GM21723 (cell line): ENCODE results near the gene SSTR4.
"Not testable (repeated sequence)": the region's sequence is repeated elsewhere in the genome, so short reads cannot be mapped to it uniquely, and the experiment has no call there.

Experiments used
- ATAC-seq: cut with Tn5 transposase; IDR thresholded peaks from one replicate; pipeline ENCODE4 v1.9.1; 2021; ENCODE audit warnings: mild to moderate bottlenecking, moderate library complexity; ENCODE audit not compliant: unreplicated experiment

The SSTR4 gene

GRCh38 chr20:23017516-23017915 is 17.6 kb upstream of the SSTR4 start:
- ATAC-seq: no peak

DNA sequence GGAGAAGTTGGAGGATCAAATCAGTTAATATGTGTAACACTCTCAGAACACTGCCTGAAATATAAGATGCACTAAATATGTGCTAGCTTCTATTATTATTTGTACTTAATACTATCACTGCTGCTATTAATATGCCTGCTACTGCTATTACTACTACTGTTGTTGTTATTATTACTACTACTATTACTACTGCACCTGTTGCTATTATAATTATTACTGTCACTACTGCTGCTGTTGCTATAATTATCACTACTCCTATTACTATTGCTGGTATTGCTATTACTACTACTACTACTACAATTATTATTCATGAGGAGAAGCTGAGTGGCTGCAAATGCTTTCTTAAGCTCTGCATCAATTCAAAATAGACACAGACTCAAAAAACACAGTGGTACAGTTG is 16.7 kb upstream of the SSTR4 start:
- no peak for ATAC-seq

GRCh38 chr20:23018941-23019340 is 16.2 kb upstream of the SSTR4 start:
- ATAC-seq: no peak

DNA sequence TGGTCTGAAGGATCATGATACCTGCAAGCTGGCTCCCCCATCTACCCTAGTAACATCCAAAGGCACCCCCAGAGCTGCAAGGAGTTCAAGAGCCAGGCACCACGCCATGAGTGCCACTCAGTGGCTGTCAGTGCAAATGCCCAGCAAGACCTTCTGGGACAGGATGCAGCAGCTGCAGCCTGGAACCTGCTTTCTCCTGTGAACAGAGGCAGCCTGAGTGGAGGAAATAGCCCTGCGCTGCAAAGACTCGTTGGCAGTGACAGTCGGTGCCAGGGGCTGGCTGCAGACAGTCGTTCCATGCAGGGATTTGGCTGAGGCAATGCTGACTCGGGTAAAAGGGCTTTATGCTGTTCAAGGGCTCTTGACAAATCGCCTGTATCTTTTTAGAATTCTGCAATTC is 15.7 kb upstream of the SSTR4 start:
- ATAC-seq: no peak

DNA sequence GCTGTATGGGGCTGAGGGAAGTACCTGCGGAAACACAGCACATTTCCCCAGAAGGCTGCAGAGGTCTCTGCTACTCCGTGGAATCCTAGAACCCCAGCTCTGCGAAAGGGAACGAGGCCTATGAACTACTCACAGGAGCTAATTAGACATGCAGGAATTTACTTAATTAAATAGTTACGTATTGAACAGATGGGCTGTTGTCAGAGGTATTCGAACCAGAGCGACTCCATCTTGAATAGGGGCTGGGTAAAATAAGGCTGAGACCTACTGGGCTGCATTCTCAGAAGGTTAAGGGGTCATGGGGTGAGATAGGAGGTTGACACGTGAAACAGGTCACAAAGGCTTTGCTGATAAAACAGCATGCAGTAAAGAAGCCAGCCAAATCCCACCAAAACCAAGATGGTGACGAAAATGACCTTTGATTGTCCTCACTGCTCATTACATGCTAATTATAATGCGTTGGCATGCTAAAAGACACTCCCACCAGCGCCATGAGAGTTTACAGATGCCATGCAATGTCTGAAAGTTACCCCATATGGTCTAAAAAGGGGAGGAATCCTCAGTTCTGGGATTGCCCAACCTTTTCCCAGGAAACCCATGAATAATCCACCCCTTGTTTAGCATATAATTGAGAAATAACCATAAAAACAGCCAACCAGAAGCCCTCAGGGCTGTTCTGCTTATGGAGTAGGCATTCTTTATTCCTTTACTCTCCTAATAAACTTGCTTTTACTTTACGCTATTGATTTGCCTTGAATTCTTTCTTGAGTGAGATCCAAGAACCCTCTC is 14.7 kb upstream of the SSTR4 start:
- no peak for ATAC-seq

DNA sequence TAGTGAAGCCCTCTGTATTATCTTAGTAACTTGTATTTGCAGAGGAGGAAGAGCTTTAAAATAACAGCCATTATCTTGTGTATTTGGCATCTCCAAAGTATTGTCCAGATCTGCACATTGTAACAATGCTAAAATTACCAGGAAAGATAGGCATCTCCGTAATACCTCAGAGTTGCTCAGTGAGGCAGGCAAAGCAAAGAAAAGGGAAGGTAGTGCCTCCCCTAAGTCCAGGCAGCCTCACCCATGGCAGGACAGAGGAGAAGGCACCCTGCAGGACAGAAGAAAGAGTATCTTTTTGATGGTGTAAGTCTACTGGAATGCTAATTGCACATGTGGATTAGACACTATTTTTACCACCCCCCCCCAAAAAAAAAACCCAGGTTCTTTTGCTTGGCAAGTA is 13.6 kb upstream of the SSTR4 start:
- no peak for ATAC-seq

- no peak for ATAC-seq
Observed at GRCh38 chr20:23021951-23022350, 13.2 kb upstream of the SSTR4 start.

DNA sequence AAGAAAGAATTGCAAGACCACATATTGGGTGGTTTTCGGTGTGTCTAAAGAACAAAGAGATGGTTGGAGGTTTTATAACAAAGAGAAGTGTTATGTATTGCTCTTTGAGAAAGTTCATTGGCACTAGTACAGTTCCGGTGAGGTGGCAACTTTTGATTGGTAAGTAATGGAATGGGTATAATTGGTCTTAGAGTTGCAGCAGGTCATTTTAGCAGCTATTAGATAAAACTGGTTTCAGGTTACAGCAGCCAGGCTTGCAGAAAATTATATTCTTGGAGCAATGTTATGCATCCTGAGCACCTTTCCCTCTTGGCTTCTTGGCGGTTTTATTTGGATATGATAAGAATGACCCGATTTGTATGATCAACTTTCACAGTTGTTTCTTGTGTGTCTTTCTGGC is 12.3 kb upstream of the SSTR4 start:
- no peak for ATAC-seq

GRCh38 chr20:23023621-23024177 is 11.4 kb upstream of the SSTR4 start:
- no peak for ATAC-seq

- no peak for ATAC-seq
Observed at GRCh38 chr20:23024701-23025100, 10.4 kb upstream of the SSTR4 start.

DNA sequence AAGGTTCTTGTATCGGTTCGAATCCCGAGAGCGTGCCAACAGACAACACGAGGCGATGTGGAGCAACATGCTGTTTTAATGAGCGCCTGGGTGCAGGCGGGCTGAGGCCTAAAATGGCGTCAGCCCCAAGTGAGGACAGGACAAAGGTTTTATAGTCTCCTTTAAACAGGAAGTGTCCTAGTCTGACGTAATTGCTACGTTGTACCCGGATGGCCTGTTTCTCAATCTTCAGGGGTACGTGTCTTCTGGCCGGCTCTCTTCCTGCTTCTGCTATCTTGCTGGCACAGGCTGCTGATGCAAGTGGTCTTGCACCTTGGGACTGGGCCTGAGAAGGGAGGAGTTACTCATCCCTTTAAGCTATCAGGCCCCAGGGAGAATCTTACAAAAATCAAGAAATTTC is 9.6 kb upstream of the SSTR4 start:
- not testable (repeated sequence) for ATAC-seq

GRCh38 chr20:23027721-23028120 is 7.4 kb upstream of the SSTR4 start:
- ATAC-seq: no peak

- no peak for ATAC-seq
Observed at GRCh38 chr20:23028392-23028791, 6.7 kb upstream of the SSTR4 start.

GRCh38 chr20:23029324-23029723 is 5.8 kb upstream of the SSTR4 start:
- no peak for ATAC-seq

GRCh38 chr20:23031346-23031745 is 3.8 kb upstream of the SSTR4 start:
- ATAC-seq: no peak

DNA sequence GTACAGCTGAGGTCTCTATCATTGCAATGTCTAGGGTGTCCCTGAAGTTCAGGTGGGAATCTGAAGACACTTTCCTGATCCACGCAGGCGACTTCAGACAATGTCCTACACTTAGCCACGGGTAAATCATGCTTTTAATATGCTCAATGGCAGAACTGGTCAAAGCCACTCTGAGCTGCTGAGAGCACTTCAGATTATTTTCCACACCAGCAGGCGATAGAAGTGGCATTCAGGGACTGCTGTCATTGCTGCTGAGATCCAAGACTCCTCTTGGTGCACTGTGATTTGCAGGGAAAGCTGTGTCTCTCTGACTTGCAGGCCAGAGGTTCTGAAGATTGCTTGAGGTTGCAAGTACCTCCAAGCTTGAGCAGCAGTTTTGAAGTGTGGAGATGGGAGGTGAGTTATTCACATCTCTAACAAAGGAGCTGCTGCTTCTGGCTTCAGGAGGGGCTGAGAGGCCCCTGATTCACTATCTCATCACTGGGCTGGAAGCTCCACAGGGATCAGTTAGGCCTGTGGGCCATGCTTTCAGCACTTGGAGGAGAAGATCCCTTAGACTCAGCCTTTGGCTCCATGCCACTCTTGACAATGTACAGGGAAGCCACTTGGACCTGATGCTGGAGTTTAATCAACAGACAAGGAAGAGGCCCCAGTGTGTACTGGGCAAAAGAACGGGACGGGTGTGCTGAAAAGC is 2.9 kb upstream of the SSTR4 start:
- ATAC-seq: no peak

GRCh38 chr20:23032750-23033078 is 2.4 kb upstream of the SSTR4 start:
- no peak for ATAC-seq

DNA sequence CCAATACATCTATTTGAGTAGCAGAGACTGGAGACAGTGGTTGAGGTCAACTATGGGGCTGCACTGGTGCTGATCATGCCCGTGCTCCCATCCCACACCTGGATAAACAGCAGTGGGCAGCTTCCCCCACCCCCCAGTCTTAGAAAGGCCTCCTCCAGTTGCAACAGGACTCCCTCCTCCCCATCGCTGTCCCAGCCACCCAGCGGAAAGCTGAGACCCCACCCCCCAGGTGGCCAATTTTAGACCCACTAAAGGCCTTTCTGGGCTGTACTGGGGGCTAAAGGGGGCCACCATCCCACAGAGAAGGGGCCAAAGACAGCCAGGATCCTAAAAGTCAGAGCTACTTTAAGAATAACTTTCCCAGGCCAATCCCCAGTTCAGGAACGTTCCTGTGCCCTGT is 1.2 kb upstream of the SSTR4 start:
- ATAC-seq: no peak

GRCh38 chr20:23035731-23036130 is 619 bp downstream of the SSTR4 start:
- ATAC-seq: no peak

GRCh38 chr20:23036371-23036770 is 1.3 kb downstream of the SSTR4 start:
- no peak for ATAC-seq

- no peak for ATAC-seq
Observed at GRCh38 chr20:23037017-23037481, 1.9 kb downstream of the SSTR4 start.

DNA sequence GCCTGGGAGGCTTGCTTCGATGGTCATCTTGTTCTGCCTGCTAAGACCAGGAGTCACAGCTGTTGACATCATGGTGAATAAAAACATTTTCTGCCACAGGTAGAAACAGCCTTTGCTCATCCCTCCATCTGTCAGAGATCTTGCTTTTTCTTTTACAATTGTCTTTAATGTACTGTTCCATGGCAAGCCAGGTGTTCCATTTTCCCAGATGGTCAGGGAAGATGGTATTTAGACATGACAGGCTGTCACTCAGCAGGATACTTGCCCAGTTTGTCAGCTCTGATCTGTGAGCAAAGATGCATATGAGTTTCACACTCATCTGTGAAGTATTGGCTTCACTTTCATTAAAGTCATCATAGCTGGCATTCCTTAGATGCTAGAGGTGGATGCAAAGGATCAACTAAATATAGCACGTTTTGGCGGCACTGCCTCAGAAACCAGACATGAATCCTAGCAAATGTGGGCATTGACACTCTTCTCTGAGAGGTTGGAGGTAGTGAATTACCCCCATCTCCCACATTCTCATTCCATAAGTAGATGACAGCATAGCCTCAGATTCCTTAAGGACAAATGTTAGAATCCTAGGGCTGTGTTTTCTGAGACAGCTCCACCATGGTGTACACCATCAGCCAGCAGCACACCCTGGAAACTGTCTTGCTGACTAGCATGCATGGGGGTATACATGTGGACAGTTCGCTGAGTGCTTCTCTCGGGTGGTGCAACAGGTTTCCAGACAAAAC is 4.2 kb downstream of the SSTR4 start:
- no peak for ATAC-seq
